ENCODE results near the gene S100A11.

Gene S100A11

DNA sequence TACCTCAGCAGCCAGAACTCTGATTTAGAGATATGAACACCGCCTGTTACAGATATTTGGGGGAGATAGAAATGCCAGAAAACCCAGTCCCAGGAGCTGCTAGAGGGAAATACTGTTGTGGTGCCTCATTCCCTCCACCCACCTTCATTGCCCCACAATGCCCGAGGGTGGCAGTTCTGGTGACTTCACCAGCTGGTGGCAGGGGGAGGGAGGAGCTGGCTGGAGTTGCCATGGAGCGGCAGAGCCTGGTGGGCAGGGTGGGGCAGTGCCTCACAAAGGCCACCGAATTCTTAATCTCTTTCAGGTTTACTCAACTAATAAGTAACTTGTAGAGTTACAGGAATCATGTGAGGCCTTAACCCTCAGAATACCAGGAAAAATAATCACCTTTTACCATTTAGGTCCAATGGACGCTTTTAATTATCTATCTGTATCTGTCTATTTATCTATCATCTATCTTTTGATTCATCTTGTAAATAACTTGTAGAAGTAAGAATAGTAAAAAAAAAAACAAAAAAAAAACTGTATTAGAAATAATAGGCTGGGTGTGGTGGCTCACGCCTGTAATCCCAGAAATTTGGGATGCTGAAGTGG lies 11.7 kb upstream of the S100A11 start:
- Mint-ChIP-seq H3K27ac (peak overlapping the region; percentile 99), H3K36me3 (no peaks in the 10 kb centered on the region), H3K9me3 (no peaks in the 10 kb centered on the region), H3K4me3 (peak overlapping the region; percentile 74 to 88), H3K27me3 (peaks cover 9 to 11% of the 10 kb centered on the region in 2 donors), H3K4me1 (peaks cover 12 to 18% of the 10 kb centered on the region in 2 donors)
- peak; percentile 51 to 53 for ATAC-seq (replicated peaks)
- peak; percentile 57 for DNase-seq

DNA sequence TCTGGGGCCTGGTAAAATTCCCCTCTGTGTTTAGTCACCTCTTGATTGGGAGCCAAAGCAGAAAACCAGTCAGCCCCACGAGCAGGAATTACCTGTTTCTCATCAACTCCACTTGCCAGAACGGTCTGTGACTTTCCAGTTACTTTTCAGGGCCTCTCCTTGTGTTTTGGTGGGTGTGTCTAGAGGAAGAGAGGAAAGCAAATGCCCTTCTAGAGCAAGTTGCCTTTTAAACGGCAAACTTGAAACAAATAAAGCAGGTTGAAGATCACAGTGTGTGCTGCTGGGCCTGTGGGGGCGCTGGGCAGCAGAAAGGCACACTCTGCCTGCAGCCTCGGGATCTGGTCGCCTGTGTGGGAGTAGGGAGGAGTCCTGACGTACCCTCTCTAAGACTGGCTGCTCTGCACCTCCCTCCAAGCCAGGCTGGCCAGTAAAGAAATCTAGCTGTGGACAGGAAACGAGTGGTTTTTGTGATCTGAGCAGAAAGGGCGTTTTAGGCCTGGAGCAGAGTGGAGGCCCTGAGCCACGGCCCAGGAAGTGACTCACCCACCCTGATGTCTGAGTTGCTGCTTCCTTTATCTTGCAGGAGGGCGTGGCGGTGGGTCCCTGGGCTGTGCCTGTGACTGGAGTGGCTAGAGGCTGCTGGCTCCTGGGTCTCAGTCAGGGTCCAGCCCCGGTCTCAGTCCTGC lies 11.1 kb upstream of the S100A11 start:
- Mint-ChIP-seq H3K36me3 (no peaks in the 10 kb centered on the region), H3K4me3 (peak overlapping the region; percentile 74 to 88), H3K27ac (peak overlapping the region; percentile 99), H3K9me3 (no peaks in the 10 kb centered on the region), H3K27me3 (peaks cover 6 to 9% of the 10 kb centered on the region in 2 donors), H3K4me1 (peaks cover 12 to 18% of the 10 kb centered on the region in 2 donors)
- DNase-seq (peak; percentile 92), ATAC-seq (replicated peaks) (peak; percentile 93 to 94)

DNA sequence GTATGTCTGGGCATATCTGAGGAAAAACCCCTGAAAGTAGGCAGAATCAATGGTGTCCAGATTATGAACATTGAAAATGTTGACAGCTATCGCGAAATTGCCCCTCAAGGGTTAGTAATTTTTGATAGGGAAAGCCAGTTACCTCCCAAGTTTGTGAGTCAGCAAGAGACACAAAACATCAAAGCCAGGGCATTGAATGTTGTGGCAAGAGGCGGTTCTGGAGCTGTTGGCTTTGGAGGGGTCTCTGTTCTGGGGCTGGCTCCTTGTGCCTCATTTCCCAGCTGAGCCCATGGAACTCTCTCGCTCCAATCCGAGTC lies 10.6 kb upstream of the S100A11 start:
- Mint-ChIP-seq H3K36me3 (no peaks in the 10 kb centered on the region), H3K4me1 (peaks cover 10 to 13% of the 10 kb centered on the region in 2 donors), H3K27me3 (peaks cover 5 to 6% of the 10 kb centered on the region in 2 donors), H3K9me3 (no peaks in the 10 kb centered on the region), H3K4me3 (peak overlapping the region; percentile 74 to 88), H3K27ac (peak overlapping the region; percentile 99)
- DNase-seq (no peak), ATAC-seq (replicated peaks) (no peak)

DNA sequence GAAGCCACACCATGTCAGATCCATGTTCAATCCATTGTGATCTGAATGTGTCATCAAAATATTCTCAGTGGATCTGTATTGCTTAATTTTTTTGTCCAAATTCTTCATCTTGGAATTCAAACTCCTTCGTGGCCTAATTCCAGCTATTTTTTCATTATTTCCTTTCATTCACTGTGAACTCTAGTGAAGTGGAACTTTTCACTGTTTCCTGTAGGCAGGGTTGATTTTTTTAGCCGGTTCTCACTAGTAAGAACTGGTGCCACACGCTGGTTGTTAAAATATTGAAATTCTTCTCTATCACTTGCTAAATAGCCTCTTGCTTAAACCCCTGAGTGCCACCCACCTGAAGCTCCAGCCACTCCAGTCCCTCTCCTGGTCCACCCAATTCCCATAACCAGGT lies 7.6 kb upstream of the S100A11 start:
- H3K4me1 Mint-ChIP-seq, result peaks cover 10 to 13% of the 10 kb centered on the region in 2 donors
- H3K27ac Mint-ChIP-seq, result no peak overlapping the region
- H3K27me3 Mint-ChIP-seq, result peaks cover 5 to 6% of the 10 kb centered on the region in 2 donors
- ATAC-seq (replicated peaks) (no peak), DNase-seq (no peak)
- H3K9me3 Mint-ChIP-seq, result no peaks in the 10 kb centered on the region
- H3K36me3 Mint-ChIP-seq, result no peaks in the 10 kb centered on the region
- H3K4me3 Mint-ChIP-seq, result no peak overlapping the region

DNA sequence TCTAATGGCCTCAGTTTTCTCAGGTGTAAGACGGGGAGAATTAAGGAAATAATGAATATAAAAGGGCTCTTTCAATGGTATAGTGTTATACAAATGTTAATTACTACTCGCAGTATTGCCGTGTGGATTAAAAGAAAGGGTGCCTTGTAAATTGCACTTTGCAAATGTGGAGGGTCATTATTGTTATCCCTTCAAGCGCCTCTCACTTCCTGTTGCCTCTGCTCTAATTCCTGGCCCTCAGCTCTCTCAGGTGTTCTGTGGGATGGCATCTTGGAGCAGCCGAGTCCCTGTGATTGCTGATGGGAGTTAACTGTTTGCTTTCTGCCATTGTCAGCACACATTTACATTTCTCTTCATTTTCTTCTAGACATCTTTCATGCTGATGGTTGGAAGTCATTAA lies 7.1 kb upstream of the S100A11 start:
- Mint-ChIP-seq H3K27me3 (peaks cover 5 to 6% of the 10 kb centered on the region in 2 donors), H3K4me3 (no peak overlapping the region), H3K36me3 (no peaks in the 10 kb centered on the region), H3K9me3 (no peaks in the 10 kb centered on the region), H3K27ac (no peak overlapping the region), H3K4me1 (peaks cover 10 to 13% of the 10 kb centered on the region in 2 donors)
- ATAC-seq (replicated peaks) (no peak), DNase-seq (no peak)

DNA sequence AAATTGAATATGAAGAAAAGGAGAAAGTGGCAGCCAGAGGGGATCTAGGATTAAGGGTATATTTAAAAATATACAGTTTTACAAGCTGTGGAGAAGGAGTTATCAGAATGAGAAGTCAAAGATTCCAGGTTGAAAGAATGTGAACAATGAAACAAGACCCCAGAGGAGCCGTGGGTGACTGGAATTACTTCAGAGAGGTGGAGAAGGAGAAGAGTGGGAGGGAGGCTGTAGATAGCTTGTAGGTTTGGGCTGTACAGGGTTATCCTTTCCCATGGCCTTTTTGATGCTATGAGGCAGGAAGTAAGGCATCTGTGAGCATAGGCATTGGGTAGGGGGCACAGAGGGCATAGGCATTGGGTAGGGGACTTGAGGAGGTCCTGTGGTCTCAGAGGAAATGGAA lies 5.2 kb upstream of the S100A11 start:
- no peak for DNase-seq
- H3K4me3 Mint-ChIP-seq, result no peak overlapping the region
- H3K27ac Mint-ChIP-seq, result no peak overlapping the region
- H3K27me3 Mint-ChIP-seq, result peaks cover 5 to 6% of the 10 kb centered on the region in 2 donors
- no peaks in the 10 kb centered on the region for H3K36me3 Mint-ChIP-seq
- H3K9me3 Mint-ChIP-seq, result no peaks in the 10 kb centered on the region
- ATAC-seq (replicated peaks), result no peak
- H3K4me1 Mint-ChIP-seq, result peaks cover 5 to 8% of the 10 kb centered on the region in 2 donors

DNA sequence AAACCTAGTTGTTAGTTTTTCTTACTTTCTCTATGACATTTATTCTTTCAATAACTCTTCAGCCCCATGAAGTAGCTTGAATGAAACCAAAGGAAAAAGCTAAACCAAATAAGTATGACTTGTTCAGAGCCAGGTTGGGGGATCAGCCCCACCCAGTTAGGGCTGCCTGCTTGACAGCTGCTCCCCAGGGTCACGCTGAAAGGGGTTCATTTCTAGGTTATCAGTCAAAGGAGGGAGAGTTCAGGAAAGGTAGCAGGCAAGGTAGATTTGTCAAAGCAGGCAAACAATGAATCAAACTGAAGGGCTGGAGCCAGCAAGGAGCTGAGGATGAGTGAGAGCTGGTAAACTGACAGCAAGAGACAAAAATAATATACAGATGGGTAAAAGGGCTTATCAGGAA lies 3.1 kb upstream of the S100A11 start:
- no peak overlapping the region for H3K27ac Mint-ChIP-seq
- peaks cover 0 to 2% of the 10 kb centered on the region in 2 donors for H3K36me3 Mint-ChIP-seq
- H3K4me3 Mint-ChIP-seq, result no peak overlapping the region
- H3K4me1 Mint-ChIP-seq, result peaks cover 11 to 29% of the 10 kb centered on the region in 2 donors
- DNase-seq (no peak), ATAC-seq (replicated peaks) (no peak)
- no peaks in the 10 kb centered on the region for H3K9me3 Mint-ChIP-seq
- H3K27me3 Mint-ChIP-seq, result peaks cover 2 to 4% of the 10 kb centered on the region in 2 donors

DNA sequence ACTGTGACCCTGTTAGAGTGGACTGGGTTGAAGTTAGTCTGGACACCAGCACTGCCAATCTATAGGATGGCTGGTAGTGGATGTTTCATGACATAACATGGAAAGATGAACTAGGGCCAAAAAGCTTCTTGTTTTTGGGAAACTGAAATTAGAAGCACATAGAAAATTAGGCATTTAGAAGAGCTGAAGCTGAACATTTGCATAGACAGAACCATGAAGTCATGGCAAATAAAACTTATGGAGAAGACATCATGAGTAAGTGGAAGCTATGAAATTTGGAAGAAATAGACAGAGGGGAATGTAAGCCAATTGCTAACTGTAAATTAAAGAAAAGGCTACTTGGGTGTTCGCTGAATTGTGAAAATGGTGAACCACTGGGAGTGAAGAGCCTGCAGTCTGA lies 2.7 kb upstream of the S100A11 start:
- peaks cover 0 to 2% of the 10 kb centered on the region in 2 donors for H3K36me3 Mint-ChIP-seq
- ATAC-seq (replicated peaks), result no peak

DNA sequence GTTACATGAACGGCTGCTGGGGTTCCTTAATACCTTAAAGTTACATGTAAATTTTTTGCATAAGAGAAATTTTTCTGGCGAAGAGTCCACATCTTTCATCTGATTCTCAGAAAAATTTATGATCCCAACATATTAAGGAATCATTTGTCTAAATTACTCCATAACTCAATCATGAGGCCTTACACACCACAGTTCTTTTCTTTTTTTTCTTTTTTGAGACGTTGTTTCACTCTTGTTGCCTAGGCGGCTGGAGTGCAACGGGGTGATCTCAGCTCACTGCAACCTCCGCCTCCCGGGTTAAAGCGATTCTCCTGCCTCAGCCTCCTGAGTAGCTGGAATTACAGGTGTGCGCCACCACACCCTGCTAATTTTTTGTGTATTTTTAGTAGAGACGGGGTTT lies 2.1 kb upstream of the S100A11 start:
- no peaks in the 10 kb centered on the region for H3K27me3 Mint-ChIP-seq
- peaks cover 16 to 35% of the 10 kb centered on the region in 2 donors for H3K4me1 Mint-ChIP-seq

More for the DNA sequence above, 2.7 kb upstream of the S100A11 start:
- Mint-ChIP-seq H3K4me3 (no peak overlapping the region), H3K9me3 (no peaks in the 10 kb centered on the region), H3K27ac (no peak overlapping the region), H3K4me1 (peaks cover 16 to 33% of the 10 kb centered on the region in 2 donors), H3K27me3 (no peaks in the 10 kb centered on the region)
- no peak for DNase-seq

DNA sequence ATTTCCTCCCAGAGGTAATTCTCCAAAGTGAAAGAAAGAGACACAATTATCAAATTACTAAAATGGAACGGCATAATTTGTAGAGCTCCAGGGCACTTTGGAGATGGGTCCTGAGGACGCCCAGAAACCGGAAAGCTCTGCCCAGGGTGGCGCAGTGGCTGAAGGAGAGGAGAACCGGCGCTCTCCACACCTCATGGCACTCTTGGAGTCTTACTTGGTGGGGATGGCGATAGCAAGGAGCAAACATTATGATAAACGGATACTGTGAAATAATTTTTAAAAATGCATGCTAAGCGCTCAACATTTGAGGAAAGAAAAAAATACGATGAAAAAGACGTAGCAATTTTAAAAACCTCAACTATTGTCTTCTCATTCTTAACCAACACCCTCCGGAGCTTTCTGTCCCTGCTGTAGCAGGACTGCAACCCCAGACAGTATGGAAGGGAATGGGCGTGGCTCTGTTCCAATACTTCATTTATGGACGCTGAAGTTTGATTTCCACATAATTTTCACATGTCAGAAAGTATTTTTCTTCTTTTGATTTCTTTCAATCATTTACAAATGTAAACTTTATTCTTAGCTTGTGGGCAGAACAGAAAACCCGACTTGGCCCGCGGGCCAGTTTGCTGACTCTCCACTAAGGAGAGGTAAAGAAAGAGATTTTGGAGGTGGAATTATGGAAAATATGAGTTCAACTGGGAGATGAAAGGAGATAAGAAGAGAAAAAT lies 1.1 kb downstream of the S100A11 start:
- H3K9me3 Mint-ChIP-seq, result no peaks in the 10 kb centered on the region
- DNase-seq (no peak), ATAC-seq (replicated peaks) (no peak)
- H3K36me3 Mint-ChIP-seq, result peaks cover 9 to 13% of the 10 kb centered on the region in 2 donors
- H3K4me1 Mint-ChIP-seq, result peaks cover 16 to 35% of the 10 kb centered on the region in 2 donors
- H3K27ac Mint-ChIP-seq, result peak overlapping the region; percentile 96
- H3K4me3 Mint-ChIP-seq, result peak overlapping the region; percentile 82 to 92
- H3K27me3 Mint-ChIP-seq, result no peaks in the 10 kb centered on the region

More for the DNA sequence above, 2.1 kb upstream of the S100A11 start:
- DNase-seq (no peak), ATAC-seq (replicated peaks) (no peak)
- Mint-ChIP-seq H3K27ac (no peak overlapping the region), H3K4me3 (no peak overlapping the region), H3K9me3 (no peaks in the 10 kb centered on the region), H3K36me3 (peaks cover 0 to 2% of the 10 kb centered on the region in 2 donors)

DNA sequence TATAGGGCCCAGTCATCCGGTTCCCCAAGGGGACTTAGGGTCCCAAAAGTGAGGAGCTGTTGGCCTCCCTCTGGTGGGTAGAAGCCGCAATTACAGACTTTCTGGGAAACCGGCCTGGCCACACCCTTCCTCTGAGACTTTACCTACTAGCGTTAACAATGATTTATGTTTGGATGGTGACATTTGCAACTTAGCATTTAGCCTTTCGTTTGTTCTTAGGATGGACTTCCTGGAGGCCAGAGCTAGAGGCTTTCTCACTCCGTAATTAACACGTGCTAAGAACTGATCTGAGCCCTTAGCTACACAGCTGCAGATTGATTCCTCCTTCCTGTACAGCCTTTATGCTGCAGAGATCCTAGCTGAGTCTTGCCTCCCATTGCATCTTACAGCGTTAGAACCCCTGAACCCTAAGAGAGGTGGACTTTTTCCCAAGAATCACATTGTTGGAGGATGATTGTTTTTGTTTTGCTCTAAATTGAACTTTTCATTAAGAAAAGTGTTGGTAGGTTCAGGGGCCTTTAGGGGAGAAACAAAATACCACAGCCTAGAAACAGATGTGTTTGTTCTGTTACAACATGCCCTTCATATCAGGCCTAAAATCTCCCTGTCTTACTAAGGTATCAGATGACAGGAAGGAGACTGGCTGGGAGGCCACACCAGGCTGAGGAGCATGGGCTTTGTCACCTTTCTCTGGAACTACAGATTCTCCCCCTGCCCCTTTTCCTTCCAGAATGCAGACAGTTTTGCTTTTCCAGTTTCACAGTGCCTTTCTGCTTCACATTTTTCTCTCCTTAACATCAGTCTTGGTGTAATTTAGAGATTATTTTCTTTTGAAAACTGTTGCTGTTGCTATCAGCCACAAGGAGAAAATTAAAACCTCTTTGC lies 1.9 kb downstream of the S100A11 start:
- ATAC-seq (replicated peaks) (peak; percentile 42 to 49), DNase-seq (peak; percentile 34)
- Mint-ChIP-seq H3K9me3 (no peaks in the 10 kb centered on the region), H3K4me3 (peak overlapping the region; percentile 82 to 92), H3K27ac (peak overlapping the region; percentile 76), H3K36me3 (peaks cover 13 to 18% of the 10 kb centered on the region in 2 donors), H3K27me3 (no peaks in the 10 kb centered on the region), H3K4me1 (peaks cover 16 to 35% of the 10 kb centered on the region in 2 donors)

DNA sequence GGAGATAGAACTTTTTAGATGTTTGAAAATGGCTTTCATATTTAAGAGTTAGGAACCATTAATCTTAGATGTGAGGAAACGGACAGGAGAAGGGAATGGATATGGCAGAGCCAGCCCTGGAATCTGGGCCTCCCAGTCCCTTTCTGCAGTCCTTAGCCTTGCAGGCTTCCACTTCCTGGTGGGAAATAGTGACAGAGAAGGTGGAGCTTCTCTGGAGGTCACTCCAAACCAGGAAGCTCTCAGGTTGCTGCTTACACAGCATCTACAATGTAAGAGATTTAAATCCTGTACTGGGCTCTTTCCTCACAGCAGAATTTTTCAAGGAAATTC lies 2.5 kb downstream of the S100A11 start:
- no peaks in the 10 kb centered on the region for H3K27me3 Mint-ChIP-seq
- no peaks in the 10 kb centered on the region for H3K9me3 Mint-ChIP-seq
- no peak overlapping the region for H3K27ac Mint-ChIP-seq
- ATAC-seq (replicated peaks), result peak in 1 of 2 donors; percentile 3
- peak overlapping the region; percentile 82 to 92 for H3K4me3 Mint-ChIP-seq
- DNase-seq, result no peak
- H3K36me3 Mint-ChIP-seq, result peaks cover 13 to 19% of the 10 kb centered on the region in 2 donors
- H3K4me1 Mint-ChIP-seq, result peaks cover 16 to 35% of the 10 kb centered on the region in 2 donors

DNA sequence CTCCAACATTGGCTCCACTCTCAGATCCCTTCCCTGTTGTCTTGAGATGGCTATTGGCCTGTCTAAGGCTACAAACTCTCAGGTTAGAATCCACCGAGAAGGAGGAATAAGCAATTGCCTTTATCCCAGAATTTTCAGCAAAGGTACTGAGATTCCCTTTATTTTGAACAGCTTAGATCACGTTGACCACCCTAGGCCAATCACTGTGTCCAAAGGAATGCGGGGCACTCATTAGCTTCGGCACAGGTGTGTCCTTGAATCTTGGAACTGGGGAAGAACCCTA lies 6.9 kb downstream of the S100A11 start:
- Mint-ChIP-seq H3K4me3 (no peak overlapping the region), H3K36me3 (peaks cover 11 to 23% of the 10 kb centered on the region in 2 donors), H3K4me1 (peaks cover 4 to 6% of the 10 kb centered on the region in 2 donors), H3K27me3 (peaks cover 0 to 3% of the 10 kb centered on the region in 2 donors), H3K27ac (no peak overlapping the region), H3K9me3 (no peaks in the 10 kb centered on the region)
- no peak for DNase-seq
- no peak for ATAC-seq (replicated peaks)
